Coronary artery (tissue), 2 donors: ENCODE data around the gene CDK8.

ENCODE experiments used
- DNase-seq: peaks from one replicate; pipeline ENCODE4 v3.0.0-alpha.2; 2017; ENCODE audit warnings: low spot score
- H3K27ac ChIP-seq, 2 donors: fragments of 200-600 bp; sonication (generic); one replicate each; pipeline ENCODE4 v1.5.1; 2016 to 2019
- H3K4me3 ChIP-seq: fragments of 200-600 bp; sonication (generic); 2 replicates; pipeline ENCODE4 v1.5.1; 2016; ENCODE audit warnings: mild to moderate bottlenecking, moderate library complexity
- CTCF ChIP-seq: fragments of 200-600 bp; sonication (generic); IDR thresholded peaks from one replicate; pipeline ENCODE4 v1.5.1; 2019; ENCODE audit warnings: antibody characterized with exemption

CDK8 gene

GRCh38 chr13:26299168-26299750 is 45.3 kb downstream of the CDK8 start:
- H3K4me3 ChIP-seq = no peak overlapping the region
- H3K27ac ChIP-seq = no peak overlapping the region
- TF ChIP-seq CTCF = no peak
- DNase-seq = no peak

DNA sequence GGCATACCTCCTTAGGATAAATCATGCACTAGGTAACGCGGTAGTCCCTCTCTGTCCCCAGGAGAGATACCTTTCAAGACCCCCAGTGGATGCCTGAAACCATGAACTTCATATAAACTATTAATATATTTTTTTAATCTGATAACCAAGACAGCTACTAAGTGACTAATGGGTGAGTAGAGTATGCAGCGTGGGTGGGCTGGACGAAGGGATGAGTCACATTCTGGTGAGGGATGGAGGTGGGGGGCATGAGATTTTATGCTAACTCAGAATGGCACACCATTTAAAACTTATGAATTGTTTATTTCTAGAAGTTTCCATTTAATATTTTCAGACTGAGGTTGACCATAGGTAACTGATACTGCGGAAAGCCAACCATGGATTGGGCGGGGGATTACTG is 46.2 kb downstream of the CDK8 start:
- DNase-seq = no peak
- no peak overlapping the region for H3K27ac ChIP-seq
- TF ChIP-seq CTCF = no peak
- no peak overlapping the region for H3K4me3 ChIP-seq

- no peak for DNase-seq
- TF ChIP-seq CTCF = no peak
- H3K27ac ChIP-seq = no peak overlapping the region
- H3K4me3 ChIP-seq = no peak overlapping the region
Observed at GRCh38 chr13:26305676-26306075, 51.7 kb downstream of the CDK8 start.

DNA sequence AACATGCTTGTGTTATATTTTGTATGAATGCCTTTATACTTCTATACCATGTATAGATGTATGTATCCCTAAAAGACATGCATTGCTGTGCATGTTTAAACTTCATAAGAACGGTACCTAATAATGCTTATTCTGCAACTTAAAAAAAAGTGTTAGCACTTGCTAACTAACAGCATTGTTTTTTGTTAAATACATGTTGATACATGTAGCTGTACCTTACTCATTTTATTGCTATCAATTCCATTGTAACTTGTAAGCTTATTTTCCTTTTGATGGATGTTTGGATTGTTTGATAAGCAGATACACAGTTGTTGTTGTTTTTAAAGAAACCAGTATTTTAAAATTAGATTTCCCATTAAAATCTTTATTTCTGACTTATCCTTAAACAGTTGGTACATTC is 53.8 kb downstream of the CDK8 start:
- DNase-seq = no peak
- Histone ChIP-seq H3K27ac (no peak overlapping the region), H3K4me3 (no peak overlapping the region)
- TF ChIP-seq CTCF = no peak

- H3K27ac ChIP-seq = no peak overlapping the region
- H3K4me3 ChIP-seq = no peak overlapping the region
- TF ChIP-seq CTCF = no peak
- no peak for DNase-seq
Observed at GRCh38 chr13:26308250-26308649, 54.3 kb downstream of the CDK8 start.

- DNase-seq = no peak
- no peak for TF ChIP-seq CTCF
- no peak overlapping the region for H3K27ac ChIP-seq
- H3K4me3 ChIP-seq = no peak overlapping the region
Observed at GRCh38 chr13:26308836-26309235, 54.9 kb downstream of the CDK8 start.

- Histone ChIP-seq H3K4me3 (no peak overlapping the region), H3K27ac (no peak overlapping the region)
- TF ChIP-seq CTCF = no peak
- no peak for DNase-seq
Observed at GRCh38 chr13:26310003-26310402, 56.1 kb downstream of the CDK8 start.
